Inferior parietal cortex (tissue), 1 donor: Measurements from ENCODE around the gene CDT1.

Source experiments
- DNase-seq: peaks from one replicate; pipeline ENCODE4 v3.0.0-alpha.2; 2016; ENCODE audit errors: extremely low spot score

The CDT1 gene

GRCh38 chr16:88836791-88837190, 33.2 kb downstream of the CDT1 start:
- DNase-seq: no peak

GRCh38 chr16:88837806-88838205, 34.2 kb downstream of the CDT1 start:
- DNase-seq: no peak

- no peak for DNase-seq
These were observed 35.0 kb downstream of the CDT1 start for GRCh38 chr16:88838566-88838965.

GRCh38 chr16:88839026-88839529, 35.5 kb downstream of the CDT1 start:
- no peak for DNase-seq

- no peak for DNase-seq
These were observed 36.4 kb downstream of the CDT1 start for GRCh38 chr16:88839745-88840599.

GRCh38 chr16:88840600-88841215, 37.1 kb downstream of the CDT1 start:
- DNase-seq: no peak

GRCh38 chr16:88841521-88842307, 38.1 kb downstream of the CDT1 start:
- DNase-seq: no peak

GRCh38 chr16:88842308-88842756, 38.7 kb downstream of the CDT1 start:
- DNase-seq: no peak

GRCh38 chr16:88842806-88843205, 39.2 kb downstream of the CDT1 start:
- no peak for DNase-seq

GRCh38 chr16:88843256-88843655, 39.7 kb downstream of the CDT1 start:
- no peak for DNase-seq

- DNase-seq: no peak
These were observed 40.9 kb downstream of the CDT1 start for GRCh38 chr16:88844419-88845036.

GRCh38 chr16:88846088-88846487, 42.5 kb downstream of the CDT1 start:
- no peak for DNase-seq

- no peak for DNase-seq
These were observed 44.1 kb downstream of the CDT1 start for GRCh38 chr16:88847654-88848053.

- no peak for DNase-seq
These were observed 45.0 kb downstream of the CDT1 start for GRCh38 chr16:88848557-88848956.

GRCh38 chr16:88850531-88851199, 47.1 kb downstream of the CDT1 start:
- no peak for DNase-seq

- no peak for DNase-seq
These were observed 48.0 kb downstream of the CDT1 start for GRCh38 chr16:88851616-88852015.

GRCh38 chr16:88853325-88853941, 49.8 kb downstream of the CDT1 start:
- DNase-seq: no peak

- DNase-seq: no peak
These were observed 50.9 kb downstream of the CDT1 start for GRCh38 chr16:88854306-88855111.

- DNase-seq: no peak
These were observed 51.6 kb downstream of the CDT1 start for GRCh38 chr16:88855176-88855575.

- DNase-seq: no peak
These were observed 52.1 kb downstream of the CDT1 start for GRCh38 chr16:88855736-88856121.
